ENCODE results near the gene ZNF444. TPM values are rescaled to one million over a fixed set of nuclear protein-coding genes. Genes with fewer than 3 reads are reported as not detected.

ZNF444 gene
- total RNA-seq, 1 donor from 2014 or later, result 38.7 TPM

DNA sequence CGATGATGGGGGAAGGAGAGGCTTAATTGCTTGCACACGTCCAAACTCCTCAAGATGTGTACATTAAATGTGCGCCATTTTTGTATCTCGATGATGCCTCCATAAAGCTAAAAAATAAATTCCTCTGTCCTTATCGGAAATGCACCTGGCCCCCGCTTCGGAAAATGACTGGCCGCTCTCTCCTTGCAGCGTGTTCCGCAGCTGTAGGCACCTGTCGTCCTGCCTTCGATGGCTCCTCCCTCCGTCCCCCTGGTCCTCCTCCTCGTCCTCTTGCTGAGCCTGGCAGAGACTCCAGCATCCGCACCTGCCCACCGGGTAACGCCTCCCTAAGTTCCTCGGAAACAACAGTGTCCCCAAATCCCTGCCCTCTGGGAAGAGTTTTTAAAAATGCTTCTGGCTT is 35.8 kb downstream of the ZNF444 start:
- intact Hi-C loops (cut with DNase I), result no loop called here
- TF ChIP-seq, protein P1, sequence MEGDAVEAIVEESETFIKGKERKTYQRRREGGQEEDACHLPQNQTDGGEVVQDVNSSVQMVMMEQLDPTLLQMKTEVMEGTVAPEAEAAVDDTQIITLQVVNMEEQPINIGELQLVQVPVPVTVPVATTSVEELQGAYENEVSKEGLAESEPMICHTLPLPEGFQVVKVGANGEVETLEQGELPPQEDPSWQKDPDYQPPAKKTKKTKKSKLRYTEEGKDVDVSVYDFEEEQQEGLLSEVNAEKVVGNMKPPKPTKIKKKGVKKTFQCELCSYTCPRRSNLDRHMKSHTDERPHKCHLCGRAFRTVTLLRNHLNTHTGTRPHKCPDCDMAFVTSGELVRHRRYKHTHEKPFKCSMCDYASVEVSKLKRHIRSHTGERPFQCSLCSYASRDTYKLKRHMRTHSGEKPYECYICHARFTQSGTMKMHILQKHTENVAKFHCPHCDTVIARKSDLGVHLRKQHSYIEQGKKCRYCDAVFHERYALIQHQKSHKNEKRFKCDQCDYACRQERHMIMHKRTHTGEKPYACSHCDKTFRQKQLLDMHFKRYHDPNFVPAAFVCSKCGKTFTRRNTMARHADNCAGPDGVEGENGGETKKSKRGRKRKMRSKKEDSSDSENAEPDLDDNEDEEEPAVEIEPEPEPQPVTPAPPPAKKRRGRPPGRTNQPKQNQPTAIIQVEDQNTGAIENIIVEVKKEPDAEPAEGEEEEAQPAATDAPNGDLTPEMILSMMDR (IDR thresholded peaks at IDR 0.05), result no peak
- ATAC-seq, result no peak
- H3K4me1 ChIP-seq, result peaks cover under 1% of the 10 kb centered on the region
- no peak overlapping the region for H3K27ac ChIP-seq
- no peak overlapping the region for H3K4me3 ChIP-seq
- H3K36me3 ChIP-seq, result no peaks in the 10 kb centered on the region
- no peak for DNase-seq
- H3K27me3 ChIP-seq (ENCODE audit: low read depth), result peaks cover 13% of the 10 kb centered on the region
- H3K9me3 ChIP-seq, result no peaks in the 10 kb centered on the region

DNA sequence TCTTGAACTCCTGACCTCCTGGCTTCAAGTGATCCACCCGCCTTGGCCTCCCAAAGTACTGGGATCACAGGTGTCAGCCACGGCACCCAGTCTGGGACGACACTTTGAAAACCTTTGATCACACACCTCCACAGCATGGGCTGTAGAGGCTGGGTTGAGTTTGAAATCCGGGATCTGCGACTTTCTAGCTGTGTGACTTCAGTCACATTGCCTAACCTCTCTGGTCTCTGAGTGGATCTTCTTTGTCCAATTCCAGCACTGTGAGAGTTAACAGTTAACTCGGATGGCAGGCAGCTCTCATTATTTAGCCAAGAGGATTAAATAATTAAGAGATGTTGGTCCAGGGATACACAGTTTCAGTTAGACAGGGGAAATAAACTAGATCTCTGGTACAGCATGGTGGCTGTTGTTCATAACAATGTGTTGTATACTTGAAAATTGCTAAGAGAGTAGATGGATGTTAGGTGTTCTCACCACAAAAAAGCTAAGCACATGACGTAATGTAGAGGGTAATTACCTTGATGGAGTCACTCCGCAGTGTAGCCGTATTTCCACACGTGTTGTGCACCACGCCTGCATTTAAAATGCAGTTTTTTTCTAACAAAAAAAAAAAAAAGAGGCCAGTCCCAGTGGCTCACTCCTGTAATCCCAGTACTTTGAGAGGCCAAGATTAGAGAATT is 36.6 kb downstream of the ZNF444 start:
- intact Hi-C loops (cut with DNase I), result no loop called here
- H3K9me3 ChIP-seq, result no peaks in the 10 kb centered on the region
- TF ChIP-seq, protein P1 (IDR thresholded peaks at IDR 0.05), result no peak

DNA sequence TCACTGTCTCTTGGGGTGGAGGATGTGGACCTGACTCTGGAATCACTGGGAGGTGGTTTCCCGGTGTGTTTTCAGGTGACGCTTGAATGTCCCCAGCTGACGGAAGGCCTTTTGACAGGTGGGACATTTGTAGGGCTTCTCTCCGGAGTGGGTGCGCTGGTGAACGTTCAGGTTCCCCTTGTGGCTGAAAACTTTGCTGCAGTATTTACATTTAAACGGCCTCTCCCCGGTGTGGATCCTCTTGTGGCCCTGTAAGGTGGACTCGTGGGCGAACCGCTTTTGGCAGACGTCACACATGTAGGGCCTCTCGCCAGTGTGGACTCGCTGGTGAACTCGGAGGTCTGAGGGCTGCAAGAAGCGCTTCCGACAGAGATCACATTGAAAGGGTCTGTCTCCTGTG is 48.7 kb downstream of the ZNF444 start:
- TF ChIP-seq, protein P1 (IDR thresholded peaks at IDR 0.05), result no peak
- Histone ChIP-seq H3K27ac (no peak overlapping the region), H3K27me3 (ENCODE audit: low read depth) (no peaks in the 10 kb centered on the region), H3K9me3 (no peaks in the 10 kb centered on the region), H3K4me1 (no peaks in the 10 kb centered on the region), H3K36me3 (no peaks in the 10 kb centered on the region), H3K4me3 (no peak overlapping the region)
- intact Hi-C loops (cut with DNase I), result loop anchor here (10.0 kb wide), 1 partner anchor 115 kb away; no protein-coding TSS in a partner anchor
- DNase-seq (no peak), ATAC-seq (no peak)

More for the DNA sequence above, 36.6 kb downstream of the ZNF444 start:
- no peak overlapping the region for H3K4me3 ChIP-seq
- ATAC-seq (no peak), DNase-seq (no peak)
- no peak overlapping the region for H3K27ac ChIP-seq
- no peaks in the 10 kb centered on the region for H3K4me1 ChIP-seq
- no peaks in the 10 kb centered on the region for H3K36me3 ChIP-seq
- H3K27me3 ChIP-seq (ENCODE audit: low read depth), result peaks cover 13% of the 10 kb centered on the region

DNA sequence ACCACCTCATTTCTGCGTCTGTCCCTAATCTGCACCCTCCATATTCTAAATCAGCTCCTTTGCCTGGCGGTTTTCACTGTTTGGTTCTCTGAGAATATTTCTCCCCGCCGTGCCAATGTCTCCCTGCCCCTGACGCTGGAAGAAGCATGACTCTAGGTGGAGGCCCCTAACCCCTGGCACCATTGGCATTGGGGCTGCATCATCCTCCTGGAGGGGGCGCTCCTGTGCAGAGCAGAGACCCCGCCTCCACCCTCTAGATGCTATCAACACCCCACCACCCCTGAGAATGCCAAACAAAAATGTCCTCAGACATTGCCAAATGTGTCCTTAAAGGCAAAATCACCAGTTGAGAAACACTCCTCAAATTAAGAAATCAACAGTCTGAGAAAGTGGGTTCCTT is 50.0 kb downstream of the ZNF444 start:
- DNase-seq (no peak), ATAC-seq (no peak)
- no peak overlapping the region for H3K4me3 ChIP-seq
- intact Hi-C loops (cut with DNase I), result no loop called here
- no peaks in the 10 kb centered on the region for H3K4me1 ChIP-seq
- TF ChIP-seq, protein P1 (IDR thresholded peaks at IDR 0.05), result no peak
- H3K27me3 ChIP-seq (ENCODE audit: low read depth), result no peaks in the 10 kb centered on the region
- no peak overlapping the region for H3K27ac ChIP-seq
- no peaks in the 10 kb centered on the region for H3K36me3 ChIP-seq
- H3K9me3 ChIP-seq, result no peaks in the 10 kb centered on the region

DNA sequence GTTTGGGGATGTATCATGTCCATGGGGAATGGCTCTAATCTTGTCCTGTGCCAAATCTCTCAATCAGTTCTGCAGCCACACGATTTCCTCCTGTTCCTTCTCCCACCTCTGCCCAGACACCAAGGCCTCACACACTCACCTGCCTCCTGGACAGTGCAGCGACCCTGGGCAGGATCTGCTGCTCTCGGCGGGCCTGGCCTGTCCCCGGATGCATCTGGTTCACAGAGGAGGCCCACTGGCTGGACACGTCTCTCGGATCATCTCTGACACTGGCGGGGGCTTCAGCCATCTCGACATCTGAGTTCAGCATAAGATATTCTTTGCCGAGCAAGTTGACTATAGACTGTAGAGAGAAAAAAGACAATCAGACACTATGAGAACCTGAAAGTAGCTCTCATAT is 50.6 kb downstream of the ZNF444 start:
- Histone ChIP-seq H3K27me3 (ENCODE audit: low read depth) (no peaks in the 10 kb centered on the region), H3K4me3 (no peak overlapping the region), H3K27ac (no peak overlapping the region), H3K4me1 (no peaks in the 10 kb centered on the region), H3K36me3 (no peaks in the 10 kb centered on the region), H3K9me3 (no peaks in the 10 kb centered on the region)
- TF ChIP-seq, protein P1 (IDR thresholded peaks at IDR 0.05), result no peak
- no peak for DNase-seq
- ATAC-seq, result no peak
- intact Hi-C loops (cut with DNase I), result no loop called here

Data from lower lobe of right lung (tissue), 2 donors.